HL-60 (cell line): ENCODE measurements around the gene RARA.

Source experiments
- DNase-seq, 2 experiments: peaks; one replicate each; pipeline ENCODE4 v3.0.0-alpha.2; 2010 to 2020; ENCODE audit warnings: low read depth in 1 of 2, low spot score in 1 of 2
- H3K27ac ChIP-seq: fragments of 250-450 bp; sonication (Bioruptor Pico); replicated peaks from 2 replicates; pipeline ENCODE4 v1.5.1; 2020; ENCODE audit warnings: mild to moderate bottlenecking, moderate library complexity
- H3K27me3 ChIP-seq: fragments of 250-450 bp; sonication (Bioruptor Pico); 2 replicates; pipeline ENCODE4 v1.5.1; 2021; ENCODE audit warnings: mild to moderate bottlenecking, moderate library complexity; ENCODE audit not compliant: insufficient read depth, poor library complexity, severe bottlenecking
- H3K4me3 ChIP-seq: replicated peaks from 2 replicates; pipeline ENCODE4 v1.5.1; 2011; ENCODE audit warnings: mild to moderate bottlenecking, control low read depth, low read length; ENCODE audit not compliant: insufficient read depth
- CTCF ChIP-seq: IDR thresholded peaks from one replicate; pipeline ENCODE4 v1.5.1; 2011; ENCODE audit warnings: low read length, control low read depth, inconsistent platforms; ENCODE audit not compliant: insufficient read depth
- GABPA ChIP-seq: IDR thresholded peaks from 2 replicates; pipeline ENCODE4 v1.6.1; 2012; ENCODE audit warnings: low read depth
- POLR2AphosphoS5 ChIP-seq: IDR thresholded peaks from 2 replicates; pipeline ENCODE4 v1.6.1; 2012; ENCODE audit warnings: low read depth
- REST ChIP-seq: IDR thresholded peaks from 2 replicates; pipeline ENCODE4 v1.6.1; 2012; ENCODE audit warnings: low read depth; ENCODE audit not compliant: insufficient replicate concordance
- SPI1 ChIP-seq: IDR thresholded peaks from 2 replicates; pipeline ENCODE4 v1.6.1; 2012; ENCODE audit warnings: low read depth, mild to moderate bottlenecking, borderline replicate concordance

Gene RARA

DNA sequence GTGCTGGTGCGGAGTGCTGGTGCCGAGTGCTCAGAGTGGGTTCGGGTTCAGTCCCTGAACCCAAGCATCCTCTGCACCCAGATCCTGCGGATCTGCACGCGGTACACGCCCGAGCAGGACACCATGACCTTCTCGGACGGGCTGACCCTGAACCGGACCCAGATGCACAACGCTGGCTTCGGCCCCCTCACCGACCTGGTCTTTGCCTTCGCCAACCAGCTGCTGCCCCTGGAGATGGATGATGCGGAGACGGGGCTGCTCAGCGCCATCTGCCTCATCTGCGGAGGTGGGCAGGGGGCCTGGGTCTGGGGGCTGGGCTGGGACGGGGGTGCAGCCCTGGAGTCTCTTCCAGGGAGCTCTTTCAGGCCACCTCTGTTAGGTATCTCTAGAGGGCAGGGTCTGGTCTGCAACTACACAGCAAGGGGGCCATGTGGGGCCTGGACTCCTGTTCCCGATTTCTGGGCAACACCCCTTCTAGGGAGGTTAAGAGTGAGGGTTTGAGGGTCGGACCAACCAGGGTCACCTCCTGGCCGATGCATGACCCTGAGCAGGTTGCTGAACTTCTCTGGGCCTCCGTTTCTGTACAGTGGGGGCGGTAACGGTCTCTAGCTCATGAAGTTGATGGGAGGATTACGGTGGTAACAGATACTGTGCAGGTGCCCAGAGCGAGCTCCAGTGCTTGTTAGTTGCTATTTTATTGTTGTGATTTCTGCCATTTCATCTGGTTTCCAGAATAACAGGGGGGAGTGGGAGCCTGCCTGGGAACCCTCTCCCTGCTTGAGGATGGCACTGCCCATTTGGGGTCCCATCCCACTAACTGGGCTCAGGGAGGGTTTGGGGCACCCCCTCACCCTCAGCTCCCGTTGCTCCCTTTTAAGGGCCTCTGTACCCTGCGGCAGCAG lies 45.5 kb downstream of the RARA start:
- TF ChIP-seq GABPA (no peak), POLR2AphosphoS5 (no peak), SPI1 (no peak), REST (no peak), CTCF (no peak)
- Histone ChIP-seq H3K27me3 (no peaks in the 10 kb centered on the region), H3K4me3 (no peak overlapping the region), H3K27ac (no peak overlapping the region)
- no peak for DNase-seq

GRCh38 chr17:40355123-40355803 lies 46.3 kb downstream of the RARA start:
- DNase-seq: peak in 1 of 2 experiments; percentile 63
- H3K27me3 ChIP-seq: no peaks in the 10 kb centered on the region
- no peak overlapping the region for H3K4me3 ChIP-seq
- H3K27ac ChIP-seq: no peak overlapping the region
- no peak for TF ChIP-seq SPI1
- peak; percentile 81 for TF ChIP-seq CTCF
- TF ChIP-seq POLR2AphosphoS5: peak; percentile 39

DNA sequence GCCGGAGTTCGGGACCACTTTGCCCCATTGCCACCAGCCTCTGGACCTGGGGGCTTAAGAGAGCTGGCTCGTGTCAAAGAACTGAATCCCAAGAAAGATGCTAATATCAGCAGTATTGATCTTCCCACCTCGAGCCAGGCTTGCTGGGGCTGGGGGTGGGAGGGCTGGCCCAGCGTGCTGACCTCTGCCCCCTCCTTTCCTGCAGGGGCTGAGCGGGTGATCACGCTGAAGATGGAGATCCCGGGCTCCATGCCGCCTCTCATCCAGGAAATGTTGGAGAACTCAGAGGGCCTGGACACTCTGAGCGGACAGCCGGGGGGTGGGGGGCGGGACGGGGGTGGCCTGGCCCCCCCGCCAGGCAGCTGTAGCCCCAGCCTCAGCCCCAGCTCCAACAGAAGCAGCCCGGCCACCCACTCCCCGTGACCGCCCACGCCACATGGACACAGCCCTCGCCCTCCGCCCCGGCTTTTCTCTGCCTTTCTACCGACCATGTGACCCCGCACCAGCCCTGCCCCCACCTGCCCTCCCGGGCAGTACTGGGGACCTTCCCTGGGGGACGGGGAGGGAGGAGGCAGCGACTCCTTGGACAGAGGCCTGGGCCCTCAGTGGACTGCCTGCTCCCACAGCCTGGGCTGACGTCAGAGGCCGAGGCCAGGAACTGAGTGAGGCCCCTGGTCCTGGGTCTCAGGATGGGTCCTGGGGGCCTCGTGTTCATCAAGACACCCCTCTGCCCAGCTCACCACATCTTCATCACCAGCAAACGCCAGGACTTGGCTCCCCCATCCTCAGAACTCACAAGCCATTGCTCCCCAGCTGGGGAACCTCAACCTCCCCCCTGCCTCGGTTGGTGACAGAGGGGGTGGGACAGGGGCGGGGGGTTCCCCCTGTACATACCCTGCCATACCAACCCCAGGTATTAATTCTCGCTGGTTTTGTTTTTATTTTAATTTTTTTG lies 47.1 kb downstream of the RARA start:
- DNase-seq: no peak
- Histone ChIP-seq H3K27ac (no peak overlapping the region), H3K4me3 (no peak overlapping the region), H3K27me3 (no peaks in the 10 kb centered on the region)
- TF ChIP-seq CTCF (no peak), SPI1 (no peak), GABPA (no peak), REST (no peak), POLR2AphosphoS5 (no peak)
